ENCODE data around the gene RETN.

- no peak for TF ChIP-seq CTCF (IDR thresholded peaks at IDR 0.05)
- TF ChIP-seq POLR2A (IDR thresholded peaks at IDR 0.05): no peak
These were observed 29.7 kb downstream of the RETN start for GRCh38 chr19:7698583-7698982.
